Upper lobe of left lung (tissue), 6 donors: ENCODE results near the gene DUSP15. TPM values are rescaled to one million over a fixed set of nuclear protein-coding genes. Genes with fewer than 3 reads are reported as not detected.

Source experiments
- ATAC-seq, 2 donors: fragments of 200-7000 bp; cut with Tn5 transposase; one replicate each; pipeline ENCODE4 v1.9.1; 2022; ENCODE audit warnings: mild to moderate bottlenecking in 2 of 2, moderate library complexity in 2 of 2; ENCODE audit not compliant: low FRiP score in 2 of 2
- DNase-seq, 2 donors: peaks; one replicate each; pipeline ENCODE4 v3.0.0-alpha.2; 2019 to 2020
- H3K27ac ChIP-seq, 4 donors: fragments of 200-600 bp; sonication (generic); one replicate each; pipeline ENCODE4 v1.5.1; 2016 to 2019
- H3K27me3 ChIP-seq, 4 donors: fragments of 200-600 bp; sonication (generic); one replicate each; pipeline ENCODE4 v1.5.1; 2017 to 2019
- H3K36me3 ChIP-seq, 4 donors: fragments of 200-600 bp; sonication (generic); one replicate each; pipeline ENCODE4 v1.5.1; 2016 to 2019
- H3K4me1 ChIP-seq, 4 donors: fragments of 200-600 bp; sonication (generic); one replicate each; pipeline ENCODE4 v1.5.1; 2018 to 2019
- H3K4me3 ChIP-seq, 4 donors: fragments of 200-600 bp; sonication (generic); one replicate each; pipeline ENCODE4 v1.5.1; 2017 to 2019; ENCODE audit warnings: mild to moderate bottlenecking in 2 of 4, moderate library complexity in 1 of 4
- H3K9me3 ChIP-seq, 4 donors: fragments of 200-600 bp; sonication (generic); one replicate each; pipeline ENCODE4 v1.5.1; 2018 to 2019
- CTCF ChIP-seq, 6 experiments: fragments of 450-650 bp in 4 of 6; fragments of 200-600 bp in 2 of 6; sonication (generic) in 2 of 6; IDR thresholded peaks; one replicate each; pipeline ENCODE4 v1.5.1; 2016 to 2019; ENCODE audit warnings: antibody characterized with exemption in 6 of 6
- EP300 ChIP-seq, 4 donors: sonication (generic); formaldehyde crosslinking; IDR thresholded peaks; one replicate each; pipeline ENCODE4 v1.5.1; 2017; ENCODE audit warnings: antibody characterized with exemption in 4 of 4, control low read depth in 2 of 4
- POLR2A ChIP-seq, 4 donors: fragments of 450-650 bp; IDR thresholded peaks; one replicate each; pipeline ENCODE4 v1.5.1; 2016 to 2017; ENCODE audit warnings: antibody characterized with exemption in 4 of 4, mild to moderate bottlenecking in 2 of 4
- POLR2AphosphoS5 ChIP-seq, 2 donors: sonication (generic); formaldehyde crosslinking; IDR thresholded peaks; one replicate each; pipeline ENCODE4 v1.5.1; 2017; ENCODE audit warnings: antibody characterized with exemption in 2 of 2
- WGBS, 2 donors: methylation state at CpG; one replicate each; pipeline ENCODE4 v1.1.5; 2017 to 2018; 5-methylcytosine and 5-hydroxymethylcytosine counted together
- total RNA-seq, 6 donors: library from RNA; depleted of rRNA in 4 of 6; stranded (reverse); fragments of >200 nt in 4 of 6; gene quantifications; one replicate each; pipeline versions ENCODE4 v1.1.0 to v1.2.1, GENCODE V29; 2016 to 2021
- donor health status: DM: no; HTN: no; CAD: no; lungs with moderate emphysema.
- donor health status: DM: no; HTN: yes; CAD: no; lungs with severe emphysema.

Gene DUSP15
- total RNA-seq, 6 donors from 2014 or later, result 0.69 to 1.7 (median 1.1) TPM; not detected in 1

- ATAC-seq (no peak), DNase-seq (peak in 1 of 2 donors; percentile 82)
- peak within 1 kb of the TSS in 3 of 4 donors; percentile 21 to 32 (median 26) for H3K4me3 ChIP-seq
- peak within 1 kb of the TSS in 3 of 4 donors; percentile 32 to 69 (median 60) for H3K27ac ChIP-seq
- 68 to 85% methylated on average over 18 to 21 of the region's 21 CpGs for WGBS, 2 donors
- peaks cover 0 to 9% (median 4%) of the 10 kb centered on the region in 4 donors for H3K4me1 ChIP-seq
- H3K27me3 ChIP-seq, result peaks cover 0 to 11% (median 1%) of the 10 kb centered on the region in 4 donors
- H3K36me3 ChIP-seq, result no peaks in the 10 kb centered on the region
- H3K9me3 ChIP-seq, result no peaks in the 10 kb centered on the region
- TF ChIP-seq POLR2A (IDR thresholded peaks at IDR 0.05), result peak in 1 of 4 donors; percentile 19
- TF ChIP-seq POLR2AphosphoS5 (IDR thresholded peaks at IDR 0.05), result peak in 1 of 2 donors; percentile 24
- TF ChIP-seq CTCF (IDR thresholded peaks at IDR 0.05), result no peak
These were observed 24.9 kb downstream of the DUSP15 start, which contains the start of gene FOXS1 for GRCh38 chr20:31845300-31845863. TSS of gene FOXS1 (minus strand) at chr20:31845604. CDS start at chr20:31845542, 62 bp downstream.

- no peak for DNase-seq
- H3K27me3 ChIP-seq, result peaks cover 0 to 5% (median 1%) of the 10 kb centered on the region in 4 donors
- no peaks in the 10 kb centered on the region for H3K9me3 ChIP-seq
- H3K27ac ChIP-seq, result peak overlapping the region in 3 of 4 donors; percentile 32 to 69 (median 60)
- no peak for ATAC-seq
- peak overlapping the region in 3 of 4 donors; percentile 21 to 32 (median 26) for H3K4me3 ChIP-seq
- WGBS, 2 donors, result 92 to 93% methylated on average over 22 to 24 of the region's 28 CpGs
- no peaks in the 10 kb centered on the region for H3K36me3 ChIP-seq
- H3K4me1 ChIP-seq, result peaks cover 0 to 9% (median 4%) of the 10 kb centered on the region in 4 donors
- no peak for TF ChIP-seq EP300 (IDR thresholded peaks at IDR 0.05)
These were observed 25.5 kb downstream of the DUSP15 start for GRCh38 chr20:31844737-31845299.

GRCh38 chr20:31843881-31844280, 26.4 kb downstream of the DUSP15 start:
- TF ChIP-seq EP300 (IDR thresholded peaks at IDR 0.05) (no peak), CTCF (IDR thresholded peaks at IDR 0.05) (no peak), POLR2AphosphoS5 (IDR thresholded peaks at IDR 0.05) (no peak), POLR2A (IDR thresholded peaks at IDR 0.05) (no peak)
- Histone ChIP-seq H3K27me3 (no peaks in the 10 kb centered on the region), H3K9me3 (no peaks in the 10 kb centered on the region), H3K27ac (peak overlapping the region; percentile 30 to 69 (median 46)), H3K4me3 (peak overlapping the region in 2 of 4 donors; percentile 26 to 32), H3K4me1 (peaks cover 0 to 9% (median 2%) of the 10 kb centered on the region in 4 donors), H3K36me3 (no peaks in the 10 kb centered on the region)
- no peak for DNase-seq
- 69 to 86% methylated on average over 3 to 5 of the region's 5 CpGs for WGBS, 2 donors
- ATAC-seq, result no peak

GRCh38 chr20:31843288-31843687, 27.0 kb downstream of the DUSP15 start:
- whole genome bisulfite sequencing, 2 donors, result 75 to 88% methylated on average over 4 to 6 of the region's 6 CpGs
- DNase-seq (no peak), ATAC-seq (no peak)
- TF ChIP-seq POLR2A (IDR thresholded peaks at IDR 0.05) (no peak), POLR2AphosphoS5 (IDR thresholded peaks at IDR 0.05) (no peak), CTCF (IDR thresholded peaks at IDR 0.05) (no peak), EP300 (IDR thresholded peaks at IDR 0.05) (no peak)
- peak overlapping the region in 1 of 4 donors; percentile 32 for H3K4me3 ChIP-seq
- no peaks in the 10 kb centered on the region for H3K9me3 ChIP-seq
- peaks cover 0 to 9% (median 3%) of the 10 kb centered on the region in 4 donors for H3K4me1 ChIP-seq
- H3K36me3 ChIP-seq, result no peaks in the 10 kb centered on the region
- no peaks in the 10 kb centered on the region for H3K27me3 ChIP-seq
- H3K27ac ChIP-seq, result peak overlapping the region; percentile 30 to 69 (median 46)

- WGBS, 2 donors, result 70 to 71% methylated on average over 6 to 12 of the region's 12 CpGs
- ATAC-seq (peak in 1 of 2 donors; percentile 11), DNase-seq (peak in 1 of 2 donors; percentile 72)
- Histone ChIP-seq H3K27me3 (no peaks in the 10 kb centered on the region), H3K36me3 (no peaks in the 10 kb centered on the region), H3K4me3 (no peak overlapping the region), H3K4me1 (peaks cover 0 to 9% (median 4%) of the 10 kb centered on the region in 4 donors), H3K27ac (peak overlapping the region; percentile 30 to 69 (median 46)), H3K9me3 (no peaks in the 10 kb centered on the region)
- TF ChIP-seq EP300 (IDR thresholded peaks at IDR 0.05), result no peak
- TF ChIP-seq POLR2A (IDR thresholded peaks at IDR 0.05), result no peak
- no peak for TF ChIP-seq POLR2AphosphoS5 (IDR thresholded peaks at IDR 0.05)
- TF ChIP-seq CTCF (IDR thresholded peaks at IDR 0.05), result no peak
These were observed 27.7 kb downstream of the DUSP15 start for GRCh38 chr20:31842471-31843157.
